Stimulated activated CD4-positive, alpha-beta T cell treated with anti-CD3 and anti-CD28 coated beads, Interleukin-1b, Interleukin-23, amount 100 ng/mL, for 1 hour (primary cell): ENCODE results near the gene PRRC2B.
"Not testable (repeated sequence)": the region's sequence is repeated elsewhere in the genome, so short reads cannot be mapped to it uniquely, and the experiment has no call there.

Experiments used
- DNase-seq, 2 donors: peaks; one replicate each; pipeline ENCODE4 v3.0.0-alpha.2; 2020; ENCODE audit warnings: low read depth in 2 of 2

Gene PRRC2B

GRCh38 chr9:131393622-131394463 is at the start of gene PRRC2B:
Gene PRRC2B (plus strand): TSS chr9:131394086. CDS start chr9:131430145, 36,059 bp downstream.
- DNase-seq = peak; percentile 77 to 83

GRCh38 chr9:131344931-131345535 is 48.9 kb upstream of the PRRC2B start:
- not testable (repeated sequence) for DNase-seq

- no peak for DNase-seq
These were observed 47.3 kb upstream of the PRRC2B start for GRCh38 chr9:131346559-131346958.

DNA sequence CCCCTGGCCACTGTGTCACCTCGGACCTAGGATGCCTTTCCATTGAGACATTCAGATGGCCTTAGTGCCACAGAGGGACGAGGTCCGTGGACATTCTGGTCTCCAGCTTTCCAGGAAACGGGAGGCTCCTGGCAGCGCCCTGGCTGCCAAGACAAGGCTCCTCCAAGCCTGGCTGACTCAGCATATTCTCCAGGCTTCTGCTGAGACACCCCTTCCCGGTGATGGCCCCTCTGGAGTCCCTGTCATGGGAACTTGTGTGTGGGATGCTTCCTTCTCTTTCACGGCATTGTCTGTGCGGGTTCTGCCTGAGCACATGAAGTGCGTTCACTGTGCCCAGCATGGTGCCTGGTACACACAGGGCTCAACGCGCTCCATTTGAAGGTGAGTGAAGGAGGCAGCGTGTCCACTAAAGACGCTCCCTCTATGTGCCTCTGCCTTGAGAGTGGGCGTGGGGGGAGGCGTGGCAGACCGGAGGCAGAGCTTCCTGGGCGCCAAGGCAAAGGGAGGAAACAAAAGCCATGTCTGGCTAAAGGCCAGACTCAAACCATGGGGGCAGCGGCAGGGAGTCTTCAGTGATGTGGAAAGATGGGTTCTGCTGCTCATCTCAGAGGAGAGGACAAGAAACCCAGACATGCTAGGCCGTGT is 46.4 kb upstream of the PRRC2B start:
- DNase-seq = no peak

GRCh38 chr9:131348631-131349521 is 45.0 kb upstream of the PRRC2B start:
- DNase-seq = no peak

GRCh38 chr9:131349522-131349880 is 44.4 kb upstream of the PRRC2B start:
- no peak for DNase-seq

DNA sequence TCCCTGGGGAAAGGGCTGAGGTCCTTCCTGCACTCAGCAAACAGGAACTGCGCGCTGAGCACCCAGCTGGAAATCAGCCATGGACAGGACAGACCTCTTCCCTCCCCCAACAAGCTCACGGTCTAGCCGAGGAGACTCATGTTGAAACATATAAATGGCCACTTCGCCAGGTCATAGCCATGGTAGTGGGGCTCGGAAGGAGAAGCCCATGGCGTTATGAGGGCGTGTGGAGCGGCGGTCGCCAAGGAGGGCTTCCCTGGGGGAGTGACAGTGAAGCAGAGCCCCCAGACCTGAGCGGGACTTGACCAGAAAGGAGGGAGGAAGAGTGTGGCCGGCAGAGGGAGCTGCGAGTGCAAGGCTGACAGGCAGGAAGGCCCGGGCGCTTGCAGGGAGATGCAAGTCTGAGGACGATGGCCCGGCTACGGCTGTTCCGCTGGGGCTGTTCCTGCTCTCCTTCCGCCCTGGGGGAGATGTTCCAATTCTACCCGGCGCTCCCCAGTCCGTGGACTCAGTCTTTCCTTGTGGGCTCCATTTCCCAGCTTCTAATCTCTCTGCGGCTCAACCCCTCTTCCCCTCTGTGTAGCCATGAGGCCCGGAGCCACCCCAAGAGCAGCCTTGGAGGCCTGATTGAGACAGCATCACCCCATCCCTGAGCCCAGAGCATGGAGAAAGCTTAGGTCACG is 43.9 kb upstream of the PRRC2B start:
- peak; percentile 70 to 78 for DNase-seq

DNA sequence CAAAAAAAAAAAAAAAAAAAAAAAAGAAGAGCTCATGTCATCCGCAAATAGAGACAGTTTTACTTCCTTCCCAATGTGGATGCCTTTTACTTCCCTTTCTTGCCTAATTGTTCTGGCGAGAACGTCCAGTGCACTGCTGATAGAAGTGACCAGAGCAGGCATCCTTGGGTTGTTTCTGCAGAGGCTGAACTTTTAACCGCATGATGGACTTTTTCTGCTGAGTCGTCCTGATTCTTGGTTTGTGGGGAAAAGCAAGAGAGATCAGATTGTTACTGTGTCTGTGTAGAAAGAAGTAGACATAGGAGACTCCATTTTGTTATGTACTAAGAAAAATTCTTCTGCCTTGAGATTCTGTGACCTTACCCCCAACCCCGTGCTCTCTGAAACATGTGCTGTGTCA is 37.4 kb upstream of the PRRC2B start:
- DNase-seq = not testable (repeated sequence)

- no peak for DNase-seq
These were observed 35.3 kb upstream of the PRRC2B start for GRCh38 chr9:131358556-131358955.

GRCh38 chr9:131361202-131361833 is 32.6 kb upstream of the PRRC2B start:
- DNase-seq = no peak

GRCh38 chr9:131365546-131365945 is 28.3 kb upstream of the PRRC2B start:
- no peak for DNase-seq

DNA sequence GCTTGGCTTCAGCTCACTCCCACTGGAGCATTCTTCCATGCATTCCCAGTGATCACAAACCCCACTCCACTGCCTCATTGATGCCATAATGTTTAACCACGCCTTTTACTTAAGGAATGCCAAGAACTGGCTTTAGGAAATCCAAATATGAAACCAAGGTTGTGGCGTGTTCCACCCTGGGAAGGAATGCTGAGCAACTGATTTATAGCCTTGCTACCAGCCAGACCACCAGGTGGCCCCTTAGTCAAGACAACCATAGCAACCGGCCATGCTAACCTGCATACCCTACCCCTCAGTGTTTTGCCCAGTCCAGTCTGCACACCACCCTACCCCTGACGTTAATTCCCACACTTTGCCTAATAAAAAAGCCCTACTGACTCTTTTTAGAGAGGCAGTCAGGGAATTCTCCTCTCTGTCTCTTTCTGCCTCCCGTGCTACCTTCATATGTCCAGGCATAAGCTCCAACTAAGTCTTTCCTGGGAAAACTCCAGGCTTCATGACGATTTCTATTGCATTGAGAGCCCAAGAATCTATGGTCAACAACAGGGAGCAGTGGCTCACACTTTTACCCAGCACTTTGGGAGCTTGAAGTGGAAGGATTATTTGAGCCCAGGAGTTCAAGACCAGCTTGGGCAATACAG is 27.0 kb upstream of the PRRC2B start:
- DNase-seq = no peak

GRCh38 chr9:131367450-131367849 is 26.4 kb upstream of the PRRC2B start:
- DNase-seq = no peak

DNA sequence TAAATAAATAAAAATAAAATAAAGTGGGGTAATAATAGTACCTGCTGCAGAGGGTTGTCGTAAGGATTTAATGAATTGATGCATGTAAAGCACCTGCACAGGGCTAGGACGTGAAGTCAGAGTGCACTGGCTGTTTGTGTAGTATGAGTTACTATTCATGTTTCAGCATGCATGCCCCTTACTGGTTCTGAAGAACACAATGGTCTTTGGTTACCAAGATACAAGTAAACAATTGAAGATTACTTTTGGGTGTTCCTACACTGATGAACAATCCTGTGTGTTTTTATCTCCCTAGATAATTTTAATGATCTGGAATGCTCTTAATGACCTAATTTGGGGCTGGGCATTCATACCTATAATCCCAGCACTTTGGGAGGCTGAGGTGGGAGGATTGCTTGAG is 23.2 kb upstream of the PRRC2B start:
- no peak for DNase-seq

DNA sequence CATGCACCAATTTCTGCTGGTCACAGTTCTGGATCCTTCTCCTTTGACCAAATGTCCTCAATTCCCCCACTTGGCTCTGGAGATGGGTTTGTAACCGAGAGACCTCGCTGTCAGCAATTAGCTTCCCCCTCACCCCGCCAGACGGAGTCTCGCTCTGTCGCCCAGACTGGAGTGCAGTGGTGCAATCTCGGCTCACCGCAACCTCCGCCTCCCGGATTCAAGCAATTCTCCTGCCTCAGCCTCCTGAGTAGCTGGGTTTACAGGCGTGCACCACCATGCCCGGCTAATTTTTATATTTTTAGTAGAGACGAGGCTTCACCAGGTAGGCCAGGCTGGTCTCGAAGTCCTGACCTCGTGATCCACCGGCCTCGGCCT is 21.3 kb upstream of the PRRC2B start:
- DNase-seq = not testable (repeated sequence)

DNA sequence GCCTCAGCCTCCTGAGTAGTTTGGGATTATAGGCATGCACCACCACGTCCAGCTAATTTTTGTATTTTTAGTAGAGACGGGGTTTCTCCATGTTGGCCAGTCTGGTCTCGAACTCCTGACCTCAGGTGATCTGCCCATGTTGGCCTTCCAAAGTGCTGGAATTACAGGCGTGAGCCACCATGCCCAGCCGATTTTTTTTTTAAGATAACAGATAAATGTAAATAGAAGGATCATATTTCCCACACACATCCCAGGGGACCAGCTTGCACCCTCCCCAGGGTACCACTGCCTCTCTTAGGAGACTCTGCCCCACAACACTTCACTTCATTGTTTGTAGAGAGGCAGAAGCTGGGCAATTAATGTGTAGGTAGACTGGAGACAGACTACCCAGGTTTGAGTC is 19.2 kb upstream of the PRRC2B start:
- not testable (repeated sequence) for DNase-seq

- DNase-seq = no peak
These were observed 14.8 kb upstream of the PRRC2B start for GRCh38 chr9:131379056-131379455.

DNA sequence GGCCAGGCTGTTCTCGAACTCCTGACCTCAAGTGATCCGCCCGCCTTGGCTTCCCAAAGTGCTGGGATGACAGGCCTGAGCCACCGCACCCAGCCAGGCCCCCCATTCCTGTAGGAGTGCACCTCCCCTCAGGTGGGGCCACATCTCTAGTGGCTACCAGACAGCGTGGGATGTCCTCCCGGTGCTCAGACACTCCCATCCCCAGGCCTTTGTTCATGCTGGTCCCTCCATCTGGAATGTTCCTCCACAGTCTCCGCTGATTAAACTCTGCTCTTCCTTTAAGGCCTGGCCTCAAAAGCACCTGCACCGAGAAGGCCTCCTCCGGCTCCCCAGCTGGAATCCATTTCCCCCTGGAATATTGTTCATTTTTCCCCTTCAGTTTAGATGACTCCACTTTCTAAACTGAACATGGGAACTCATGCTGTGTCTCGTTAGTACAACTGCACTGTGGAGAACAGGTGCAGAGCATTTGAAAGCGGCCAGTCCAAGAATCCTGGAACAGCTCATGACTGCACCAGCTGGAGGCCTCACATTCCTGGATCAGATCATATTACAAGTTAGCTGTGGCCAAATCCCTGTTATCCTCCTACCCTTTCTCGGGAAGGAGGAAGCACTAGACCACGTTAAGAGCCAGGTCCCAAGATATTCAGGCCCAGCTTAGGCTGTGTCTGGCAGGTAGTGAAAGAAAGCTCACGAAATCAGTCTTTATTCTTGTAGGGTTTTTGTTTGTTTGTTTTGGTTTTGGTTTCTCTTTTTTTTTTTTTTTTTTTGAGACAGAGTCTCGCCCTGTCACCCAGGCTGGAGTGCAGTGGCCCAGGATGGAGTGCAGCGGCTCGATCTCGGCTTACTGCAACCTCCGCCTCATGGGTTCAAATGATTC is 10.8 kb upstream of the PRRC2B start:
- DNase-seq = no peak

GRCh38 chr9:131385296-131385695 is 8.6 kb upstream of the PRRC2B start:
- DNase-seq = no peak
